Thyroid gland (tissue), 4 donors: ENCODE results near the gene RRP9.

Experiments used
- CTCF ChIP-seq, 6 experiments: fragments of 200-600 bp in 3 of 6; fragments of 450-650 bp in 3 of 6; sonication (generic) in 3 of 6; IDR thresholded peaks; one replicate each; pipeline ENCODE4 v1.5.1; 2016 to 2019; ENCODE audit warnings: antibody characterized with exemption in 6 of 6, mild to moderate bottlenecking in 2 of 6, inconsistent platforms in 1 of 6, moderate library complexity in 1 of 6
- POLR2A ChIP-seq, 2 donors: fragments of 450-650 bp; IDR thresholded peaks; one replicate each; pipeline ENCODE4 v1.6.1; 2017; ENCODE audit warnings: antibody characterized with exemption in 2 of 2, mild to moderate bottlenecking in 2 of 2, moderate library complexity in 1 of 2

DNA sequence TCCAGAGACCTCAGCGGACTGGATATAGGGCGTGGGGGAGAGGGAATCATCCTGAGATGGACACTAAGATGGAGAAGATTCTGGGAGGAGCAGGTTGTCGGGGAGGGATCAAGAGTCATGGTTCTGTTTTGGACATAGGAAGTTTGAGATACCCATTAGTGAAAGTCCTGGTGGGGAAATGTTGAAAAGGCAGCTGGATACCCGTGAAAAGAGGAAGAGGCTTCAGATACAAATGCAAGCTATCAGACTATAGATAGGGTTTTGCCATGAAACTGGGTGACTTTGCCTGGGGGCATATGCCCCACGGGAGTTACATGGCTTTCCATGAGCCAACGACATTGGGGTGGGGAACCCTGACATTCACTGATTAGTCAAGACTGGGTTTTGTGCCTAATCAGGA lies 12.4 kb upstream of the RRP9 start:
- TF ChIP-seq POLR2A (IDR thresholded peaks at IDR 0.05) (no peak), CTCF (IDR thresholded peaks at IDR 0.05) (no peak)
